Jurkat, Clone E6-1 (cell line): ENCODE data around the gene TMC6.
"Not testable (repeated sequence)": the region's sequence is repeated elsewhere in the genome, so short reads cannot be mapped to it uniquely, and the experiment has no call there.

Experiments
- DNase-seq: peaks from one replicate; pipeline ENCODE4 v3.0.0-alpha.2; 2011; ENCODE audit warnings: low read depth, low spot score
- H3K4me3 ChIP-seq: 2 replicates; pipeline ENCODE4 v1.5.1; 2011; ENCODE audit warnings: mild to moderate bottlenecking, low read length, control low read depth, moderate library complexity

The TMC6 gene

GRCh38 chr17:78101112-78101511 is 27.4 kb downstream of the TMC6 start:
- H3K4me3 ChIP-seq = no peak overlapping the region
- DNase-seq = no peak

DNA sequence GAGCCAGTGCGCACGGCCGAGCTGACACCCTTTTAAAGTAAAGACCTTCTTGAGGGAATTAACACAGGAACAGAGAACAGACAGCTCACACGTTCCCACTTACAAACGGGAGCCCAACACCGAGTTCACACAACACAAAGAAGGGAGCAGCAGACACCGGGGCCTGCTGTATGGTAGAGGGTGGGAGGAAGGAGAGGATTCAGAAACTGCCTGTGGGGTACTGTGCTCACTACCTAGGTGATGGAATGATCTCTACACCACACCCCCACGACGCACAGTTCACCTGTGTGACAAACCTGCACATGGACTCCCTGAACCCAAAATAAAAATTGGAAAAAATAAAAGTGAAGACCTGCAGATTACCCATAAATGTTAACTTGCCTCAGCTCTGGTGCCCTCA is 32.5 kb downstream of the TMC6 start:
- H3K4me3 ChIP-seq = no peak overlapping the region
- no peak for DNase-seq

DNA sequence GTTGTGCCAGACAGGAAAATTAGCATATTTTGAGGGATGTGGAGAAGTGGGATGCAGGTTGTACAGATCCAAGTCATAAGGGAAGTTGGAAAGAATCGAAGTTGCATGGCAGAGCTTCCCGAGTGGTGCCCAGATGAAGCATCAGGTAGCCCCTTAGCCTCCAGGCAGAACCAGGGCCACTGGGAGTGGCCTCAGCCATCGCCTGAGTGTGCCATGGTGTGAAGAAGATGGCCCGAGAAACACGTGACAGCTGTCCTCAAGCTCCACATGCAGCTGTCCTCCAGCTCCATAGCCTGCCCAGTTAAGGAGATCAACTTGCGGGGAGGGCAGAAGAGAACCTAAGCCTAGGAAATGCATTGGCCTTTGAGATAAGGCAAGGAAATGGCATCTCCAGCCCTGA is 33.5 kb downstream of the TMC6 start:
- no peak overlapping the region for H3K4me3 ChIP-seq
- DNase-seq = no peak

GRCh38 chr17:78092794-78093324 is 35.7 kb downstream of the TMC6 start:
- DNase-seq = no peak
- no peak overlapping the region for H3K4me3 ChIP-seq

- no peak overlapping the region for H3K4me3 ChIP-seq
- DNase-seq = no peak
Measured at GRCh38 chr17:78089576-78090281, 38.8 kb downstream of the TMC6 start.

DNA sequence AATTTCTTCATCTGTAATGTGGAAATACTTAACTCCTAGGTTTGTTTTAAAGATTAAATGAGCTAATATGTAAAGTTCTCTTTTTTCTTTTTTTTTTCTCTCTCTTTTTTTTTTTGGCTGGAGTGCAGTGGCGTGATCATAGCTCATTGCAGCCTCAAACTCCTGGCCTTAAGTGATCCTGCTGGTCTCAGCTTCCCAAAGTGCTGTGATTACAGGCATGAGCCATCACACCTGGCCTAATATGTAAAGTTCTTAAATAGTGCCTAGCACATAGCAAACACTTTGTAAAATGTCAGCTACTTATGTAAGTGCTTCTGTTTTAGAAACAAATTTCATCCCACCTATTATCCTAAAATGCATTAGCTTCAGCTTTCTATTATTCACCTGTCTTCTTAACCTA is 40.0 kb downstream of the TMC6 start:
- DNase-seq = no peak

DNA sequence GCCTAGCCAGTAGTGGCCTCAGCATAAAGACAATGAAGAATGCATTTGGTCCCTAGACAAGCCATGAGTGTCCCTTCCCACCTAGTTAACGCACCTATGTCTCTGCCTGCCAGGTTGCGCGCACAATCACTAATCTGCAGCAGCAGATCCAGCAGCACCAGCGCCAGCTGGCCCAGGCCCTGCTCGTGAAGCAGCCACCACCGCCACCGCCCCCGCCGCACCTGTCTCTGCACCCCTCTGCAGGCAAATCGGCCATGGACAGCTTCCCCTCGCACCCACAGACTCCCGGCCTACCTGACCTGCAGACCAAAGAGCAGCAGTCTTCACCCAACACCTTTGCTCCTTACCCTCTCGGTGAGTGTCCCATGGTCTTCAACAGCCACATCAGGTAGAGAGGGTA is 41.8 kb downstream of the TMC6 start:
- no peak for DNase-seq
- no peak overlapping the region for H3K4me3 ChIP-seq

More for the DNA sequence above, 40.0 kb downstream of the TMC6 start:
- H3K4me3 ChIP-seq = no peak overlapping the region

DNA sequence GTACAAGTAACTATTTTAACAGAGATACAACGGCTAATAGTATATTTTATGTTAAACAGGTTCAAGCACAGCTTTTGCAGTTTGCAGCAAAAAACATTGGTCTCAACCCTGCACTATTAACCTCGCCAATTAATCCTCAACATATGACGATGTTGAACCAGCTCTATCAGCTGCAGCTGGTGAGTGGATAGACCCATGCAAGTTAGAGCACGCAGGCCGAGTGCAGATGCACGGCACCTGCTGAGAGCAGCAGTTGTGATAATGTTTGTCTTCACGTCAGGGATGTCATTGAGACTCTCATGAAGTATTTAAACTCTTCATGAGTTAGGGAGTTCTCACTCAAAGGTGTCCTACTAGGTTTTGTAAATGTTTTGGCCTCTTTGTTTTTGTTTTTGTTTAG is 45.6 kb downstream of the TMC6 start:
- no peak for DNase-seq
- no peak overlapping the region for H3K4me3 ChIP-seq

- H3K4me3 ChIP-seq, DNase-seq: not testable (repeated sequence)
Measured at GRCh38 chr17:78082355-78082872, 46.1 kb downstream of the TMC6 start.

GRCh38 chr17:78081551-78081950 is 47.0 kb downstream of the TMC6 start:
- H3K4me3 ChIP-seq = no peak overlapping the region
- DNase-seq = no peak

- no peak overlapping the region for H3K4me3 ChIP-seq
- DNase-seq = no peak
Measured at GRCh38 chr17:78079253-78079652, 49.3 kb downstream of the TMC6 start.

- DNase-seq = no peak
- no peak overlapping the region for H3K4me3 ChIP-seq
Measured at GRCh38 chr17:78075545-78075944, 53.0 kb downstream of the TMC6 start.

- DNase-seq = no peak
- no peak overlapping the region for H3K4me3 ChIP-seq
Measured at GRCh38 chr17:78075011-78075410, 53.5 kb downstream of the TMC6 start.

DNA sequence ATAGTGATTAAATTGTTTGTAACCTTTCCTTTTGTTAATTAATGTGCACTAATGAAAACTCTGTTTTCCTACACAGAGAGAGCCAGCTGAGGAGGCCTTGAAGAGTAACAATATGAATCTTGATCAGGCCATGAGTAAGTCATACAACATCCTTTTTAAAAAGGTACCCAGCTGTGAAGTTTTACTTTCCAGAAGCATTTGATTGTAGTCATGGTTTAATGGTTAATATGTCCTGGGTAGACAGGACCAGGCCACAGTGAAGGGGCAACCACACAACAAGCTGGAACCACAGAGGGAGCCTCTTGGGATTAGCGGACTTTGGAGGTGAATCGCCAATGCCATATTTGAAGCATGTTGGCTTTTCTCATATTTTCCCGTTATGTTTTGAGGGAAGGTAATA is 55.6 kb downstream of the TMC6 start:
- H3K4me3 ChIP-seq = no peak overlapping the region
- no peak for DNase-seq

- no peak overlapping the region for H3K4me3 ChIP-seq
- DNase-seq = no peak
Measured at GRCh38 chr17:78069695-78070094, 58.9 kb downstream of the TMC6 start.

DNA sequence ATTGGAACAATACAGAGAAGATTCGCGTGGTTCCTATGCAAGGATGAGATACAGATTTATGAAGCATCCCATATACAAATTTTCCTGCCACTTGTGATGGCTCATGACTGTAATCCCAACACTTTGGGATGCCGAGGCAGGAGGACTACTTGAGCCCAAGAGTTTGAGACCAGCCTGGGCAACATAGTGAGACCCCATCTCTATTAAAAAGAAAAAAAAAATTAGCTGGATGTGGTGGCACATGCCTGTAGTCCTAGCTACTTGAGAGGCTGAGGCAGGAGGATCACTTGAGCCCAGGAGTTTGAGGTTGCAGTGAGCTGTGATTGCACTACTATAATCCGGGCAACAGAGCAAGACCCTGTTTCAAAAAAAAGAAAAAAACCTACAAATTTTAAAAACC is 61.6 kb downstream of the TMC6 start:
- DNase-seq = not testable (repeated sequence)

DNA sequence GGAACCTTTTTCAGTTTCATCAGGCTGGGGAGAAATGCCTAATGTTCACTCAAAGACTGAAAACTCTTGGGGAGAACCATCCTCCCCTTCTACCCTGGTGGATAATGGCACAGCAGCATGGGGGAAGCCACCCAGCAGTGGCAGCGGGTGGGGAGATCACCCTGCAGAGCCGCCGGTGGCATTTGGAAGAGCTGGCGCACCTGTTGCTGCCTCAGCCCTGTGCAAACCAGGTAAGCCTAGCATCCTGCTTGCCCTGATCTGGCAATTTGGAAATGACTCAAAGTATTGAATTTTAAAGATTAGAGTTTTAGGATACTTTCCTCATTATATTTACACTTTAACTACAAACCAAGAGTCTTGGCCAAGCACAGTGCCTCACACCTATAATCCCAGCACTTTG is 63.8 kb downstream of the TMC6 start:
- no peak for DNase-seq
- H3K4me3 ChIP-seq = no peak overlapping the region

More for the DNA sequence above, 61.6 kb downstream of the TMC6 start:
- not testable (repeated sequence) for H3K4me3 ChIP-seq

DNA sequence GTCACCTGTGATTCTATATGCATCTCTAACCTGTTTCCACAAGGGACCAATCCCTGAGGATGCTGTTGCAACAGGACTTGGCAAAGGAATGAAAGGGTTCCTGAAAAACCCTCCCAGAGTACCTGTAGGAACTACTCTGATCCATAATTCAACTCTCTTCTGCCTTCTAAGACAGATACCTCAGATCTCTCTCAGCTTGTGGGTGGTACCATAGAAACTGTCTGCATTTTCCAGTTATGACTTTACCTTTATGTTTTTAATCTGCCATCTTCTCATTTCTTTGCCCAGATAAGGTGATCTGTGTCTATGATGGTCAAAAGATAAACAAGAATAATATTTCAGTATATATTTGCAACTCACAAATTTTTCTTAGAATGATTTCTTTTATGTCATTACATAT is 65.1 kb downstream of the TMC6 start:
- H3K4me3 ChIP-seq = no peak overlapping the region
- no peak for DNase-seq

DNA sequence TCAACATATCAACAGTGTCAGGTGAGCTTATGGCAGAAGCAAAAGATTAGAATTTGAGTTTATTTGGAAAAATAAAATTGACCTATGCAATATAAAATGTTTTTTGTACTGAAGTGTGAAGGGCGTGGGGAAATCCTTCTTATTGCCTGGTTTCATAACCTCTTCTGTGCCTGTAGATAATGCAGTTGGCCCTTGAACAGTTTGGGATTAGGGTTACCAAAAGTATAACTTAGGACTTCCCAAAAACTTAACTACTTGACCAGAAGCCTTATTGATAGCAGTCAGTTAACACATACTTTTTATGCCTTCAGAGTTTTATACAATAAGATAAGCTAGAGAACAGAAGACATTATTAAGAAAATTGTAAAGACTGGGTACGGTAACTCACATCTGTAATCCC is 66.0 kb downstream of the TMC6 start:
- no peak overlapping the region for H3K4me3 ChIP-seq
- DNase-seq = no peak
